C4-2B (cell line): Measurements from ENCODE around the gene DQX1.

Experiments
- CTCF ChIP-seq: fragments of 450-650 bp; conservative IDR thresholded peaks from 2 replicates; pipeline ENCODE4 v1.5.1; 2017; ENCODE audit warnings: mild to moderate bottlenecking
- ZFX ChIP-seq: fragments of 450-650 bp; IDR thresholded peaks from 2 replicates; pipeline ENCODE4 v1.6.1; 2017

- no peak for TF ChIP-seq CTCF
- TF ChIP-seq ZFX: no peak
These were observed 10.3 kb upstream of the DQX1 start for GRCh38 chr2:74536166-74536950.
